ENCODE measurements around the gene GRID1. TPM values are rescaled to one million over a fixed set of nuclear protein-coding genes. Genes with fewer than 3 reads are reported as not detected.
"Not testable (repeated sequence)": the region's sequence is repeated elsewhere in the genome, so short reads cannot be mapped to it uniquely, and the experiment has no call there.

Gene GRID1
- total RNA-seq, 1 donor from 2014 or later, result 0.20 TPM

GRCh38 chr10:86038371-86038770 is 328.2 kb downstream of the GRID1 start:
- DNase-seq (ENCODE audit: low read depth), result no peak

DNA sequence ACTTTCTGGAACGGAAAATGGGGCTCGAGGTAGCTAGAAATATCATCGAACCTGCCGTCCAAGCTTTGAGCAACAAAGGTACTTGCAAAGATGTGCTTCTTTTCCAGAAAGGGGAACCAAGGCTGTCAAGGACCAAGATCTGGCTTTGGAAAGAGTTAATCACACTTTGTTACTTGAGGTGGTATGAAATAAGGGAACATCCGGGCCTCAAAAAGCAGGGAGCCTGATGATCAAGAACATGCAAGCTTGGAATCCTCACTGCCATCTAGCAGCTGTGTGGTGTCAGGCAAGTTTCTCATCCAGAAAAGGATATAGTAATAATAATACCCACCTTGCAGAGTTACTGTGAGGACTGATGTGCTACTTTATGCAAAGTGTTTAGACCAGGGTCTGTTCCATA is 329.5 kb downstream of the GRID1 start:
- DNase-seq (ENCODE audit: low read depth), result no peak

- DNase-seq (ENCODE audit: low read depth), result no peak
These were observed 330.1 kb downstream of the GRID1 start for GRCh38 chr10:86036544-86036831.

DNA sequence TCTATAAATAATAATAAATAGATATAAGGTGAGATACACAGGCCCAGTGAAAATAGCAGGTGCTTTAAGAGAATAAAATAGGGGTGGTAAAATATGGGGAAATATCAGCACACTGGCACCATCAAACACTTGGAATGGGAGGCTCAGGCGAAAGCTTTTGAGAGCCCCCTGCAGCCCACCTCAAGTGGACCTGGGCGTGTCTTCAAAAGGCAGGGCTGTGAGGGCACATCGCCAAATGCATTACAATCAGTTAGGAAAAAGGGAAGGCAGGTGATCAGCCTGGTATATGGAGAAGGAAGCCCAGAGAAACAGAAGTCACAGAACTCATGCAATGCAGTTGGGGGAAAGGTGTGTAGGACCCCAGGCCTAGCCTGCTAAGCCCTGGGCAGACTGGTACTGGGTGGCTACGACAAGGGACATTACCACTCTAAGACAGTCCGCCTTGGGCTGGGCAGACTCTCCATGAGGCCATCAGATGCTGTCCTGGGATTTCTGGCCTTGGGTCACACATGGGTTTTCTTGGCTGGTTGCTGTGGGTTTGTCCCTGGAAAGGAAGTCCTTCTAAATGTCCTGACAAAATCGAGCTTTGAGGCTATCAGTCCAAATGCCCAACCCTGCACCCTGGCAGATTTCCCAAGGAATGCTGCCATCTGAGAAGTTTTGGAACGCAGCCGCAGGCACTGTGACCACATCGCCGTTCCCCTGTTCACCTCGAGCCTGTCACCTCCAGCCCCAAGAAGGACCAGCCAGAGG is 330.6 kb downstream of the GRID1 start:
- DNase-seq (ENCODE audit: low read depth), result no peak

DNA sequence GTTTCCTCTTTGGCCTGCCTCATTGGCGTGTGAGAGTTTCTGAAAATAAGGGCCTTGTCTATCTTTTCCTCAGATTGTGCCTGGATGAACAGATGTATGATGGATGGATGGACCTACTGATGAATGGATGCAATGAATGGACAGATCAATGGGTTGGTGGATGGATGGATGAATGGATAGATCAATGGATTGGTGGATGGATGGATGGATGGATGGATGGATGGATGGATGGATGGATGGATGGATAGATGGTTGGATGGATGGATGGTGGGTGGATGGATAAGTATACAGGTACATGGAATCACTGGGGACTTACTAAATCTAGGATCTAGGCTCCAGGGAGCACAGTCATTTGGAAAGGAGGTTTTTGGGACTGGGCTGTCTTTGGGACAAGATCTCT is 331.9 kb downstream of the GRID1 start:
- DNase-seq (ENCODE audit: low read depth), result no peak

DNA sequence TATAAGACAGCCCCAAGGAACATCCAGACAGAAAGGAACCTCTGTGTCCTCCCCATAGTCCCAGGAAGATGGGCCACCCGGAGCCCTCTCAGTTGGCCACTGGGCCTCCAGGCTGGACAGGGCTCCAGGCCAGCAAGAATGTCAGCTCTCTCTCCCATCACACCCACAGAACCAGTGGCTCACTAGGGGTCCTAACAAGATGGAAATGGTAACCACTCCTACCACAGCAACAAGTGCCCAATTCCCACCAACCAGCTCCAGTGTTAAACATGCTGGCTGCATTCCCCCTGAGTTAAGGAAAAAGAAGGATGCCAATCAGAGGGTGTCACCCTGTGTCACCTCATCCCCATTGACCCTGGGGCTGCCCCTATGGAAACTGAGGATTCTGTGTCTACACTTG is 333.0 kb downstream of the GRID1 start:
- no peak for DNase-seq (ENCODE audit: low read depth)

DNA sequence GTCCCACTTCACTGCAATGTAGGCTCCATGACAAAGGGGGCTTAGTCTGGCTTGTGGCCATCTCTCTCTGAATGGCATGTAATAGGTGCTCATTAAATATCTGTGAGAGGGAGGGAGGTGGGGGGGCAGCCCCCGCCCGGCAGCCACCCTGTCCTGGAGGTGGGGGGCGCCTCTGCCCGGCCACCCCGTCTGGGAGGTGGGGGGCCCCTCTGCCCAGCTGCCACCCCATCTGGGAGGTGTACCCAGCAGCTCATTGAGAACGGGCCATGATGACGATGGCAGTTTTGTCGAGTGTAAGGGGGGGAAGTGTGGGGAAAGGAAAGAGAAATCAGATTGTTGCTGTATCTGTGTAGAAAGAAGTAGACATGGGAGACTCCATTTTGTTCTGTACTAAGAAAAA is 334.5 kb downstream of the GRID1 start:
- not testable (repeated sequence) for DNase-seq (ENCODE audit: low read depth)

- DNase-seq (ENCODE audit: low read depth), result no peak
These were observed 336.3 kb downstream of the GRID1 start for GRCh38 chr10:86030312-86030711.

GRCh38 chr10:86027346-86027745 is 339.2 kb downstream of the GRID1 start:
- no peak for DNase-seq (ENCODE audit: low read depth)

DNA sequence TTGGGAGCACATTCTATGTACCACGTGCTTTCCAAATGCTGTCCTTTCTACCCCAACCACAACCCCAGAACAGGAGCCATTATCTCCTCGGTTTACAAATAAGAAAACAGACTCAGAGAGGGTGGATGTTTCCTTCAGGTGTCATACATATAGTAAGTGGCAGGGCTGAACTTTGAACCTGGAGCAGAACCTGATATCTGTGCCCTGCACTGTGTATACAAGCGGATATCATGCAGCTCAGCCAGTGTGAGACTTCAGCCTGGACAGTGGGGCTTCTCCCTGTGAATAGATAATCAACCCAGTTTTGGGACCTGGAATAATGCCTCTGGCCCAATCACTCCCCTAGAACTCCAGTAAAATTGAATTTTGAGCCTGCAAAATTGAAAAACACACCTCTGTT is 341.1 kb downstream of the GRID1 start:
- DNase-seq (ENCODE audit: low read depth), result no peak

- DNase-seq (ENCODE audit: low read depth), result no peak
These were observed 342.1 kb downstream of the GRID1 start for GRCh38 chr10:86024281-86025041.

DNA sequence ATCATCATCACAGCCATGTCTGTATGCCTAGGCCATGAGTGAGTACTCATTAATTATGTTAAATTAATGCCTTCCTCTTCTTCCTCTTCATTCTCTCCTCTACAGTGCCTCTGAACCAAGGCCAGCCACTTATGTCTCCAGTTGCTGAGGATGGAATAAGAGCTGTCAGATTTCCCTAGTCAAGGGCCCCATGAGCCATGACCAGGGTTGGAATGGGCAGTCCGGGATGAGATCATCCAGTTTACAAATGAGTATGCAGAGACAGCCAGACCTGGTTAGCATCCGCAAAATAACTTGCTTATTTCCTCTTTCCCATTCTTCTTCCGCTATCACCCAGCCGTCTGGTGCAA is 342.7 kb downstream of the GRID1 start:
- no peak for DNase-seq (ENCODE audit: low read depth)

DNA sequence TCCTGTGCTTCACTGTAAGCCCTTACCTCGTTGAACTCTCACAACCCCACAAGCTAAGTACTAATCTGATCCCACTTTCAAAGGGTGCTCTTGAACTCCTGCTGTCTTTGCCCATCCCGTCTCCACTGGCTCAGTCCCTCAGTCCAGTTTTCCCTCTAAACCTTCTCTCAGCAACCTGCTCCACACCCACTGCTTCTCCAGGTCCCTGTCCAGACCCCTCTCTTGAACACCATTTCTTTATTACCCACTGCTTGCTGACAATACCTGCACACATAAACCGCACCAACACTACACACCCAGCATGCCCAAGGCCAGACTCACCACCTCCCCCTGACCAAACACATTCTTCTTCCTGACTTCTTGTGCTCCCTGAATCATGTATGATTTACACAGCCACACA is 343.3 kb downstream of the GRID1 start:
- DNase-seq (ENCODE audit: low read depth), result no peak

- DNase-seq (ENCODE audit: low read depth), result no peak
These were observed 343.7 kb downstream of the GRID1 start for GRCh38 chr10:86022906-86023305.

- no peak for DNase-seq (ENCODE audit: low read depth)
These were observed 346.5 kb downstream of the GRID1 start for GRCh38 chr10:86020134-86020533.

DNA sequence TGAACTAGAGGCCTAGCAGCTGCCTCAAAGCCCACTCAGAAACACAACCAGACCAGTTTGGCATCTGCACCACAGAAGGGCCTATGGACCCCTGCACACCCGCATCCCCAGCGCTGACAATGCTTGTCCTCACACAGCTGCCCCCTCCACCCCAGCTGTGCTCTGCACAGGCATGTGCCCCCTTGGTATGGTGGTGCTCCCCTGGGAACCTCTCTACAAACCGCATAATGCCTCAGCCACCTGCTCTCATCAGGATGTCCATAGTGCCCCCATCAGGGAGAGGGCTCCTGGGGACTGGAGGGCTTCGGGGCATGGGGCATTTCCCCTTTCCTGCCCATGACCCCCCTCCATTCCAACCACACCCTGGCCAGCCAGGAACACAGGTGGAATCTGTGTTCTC is 347.5 kb downstream of the GRID1 start:
- no peak for DNase-seq (ENCODE audit: low read depth)

GRCh38 chr10:86018735-86019058 is 347.9 kb downstream of the GRID1 start:
- DNase-seq (ENCODE audit: low read depth), result no peak

DNA sequence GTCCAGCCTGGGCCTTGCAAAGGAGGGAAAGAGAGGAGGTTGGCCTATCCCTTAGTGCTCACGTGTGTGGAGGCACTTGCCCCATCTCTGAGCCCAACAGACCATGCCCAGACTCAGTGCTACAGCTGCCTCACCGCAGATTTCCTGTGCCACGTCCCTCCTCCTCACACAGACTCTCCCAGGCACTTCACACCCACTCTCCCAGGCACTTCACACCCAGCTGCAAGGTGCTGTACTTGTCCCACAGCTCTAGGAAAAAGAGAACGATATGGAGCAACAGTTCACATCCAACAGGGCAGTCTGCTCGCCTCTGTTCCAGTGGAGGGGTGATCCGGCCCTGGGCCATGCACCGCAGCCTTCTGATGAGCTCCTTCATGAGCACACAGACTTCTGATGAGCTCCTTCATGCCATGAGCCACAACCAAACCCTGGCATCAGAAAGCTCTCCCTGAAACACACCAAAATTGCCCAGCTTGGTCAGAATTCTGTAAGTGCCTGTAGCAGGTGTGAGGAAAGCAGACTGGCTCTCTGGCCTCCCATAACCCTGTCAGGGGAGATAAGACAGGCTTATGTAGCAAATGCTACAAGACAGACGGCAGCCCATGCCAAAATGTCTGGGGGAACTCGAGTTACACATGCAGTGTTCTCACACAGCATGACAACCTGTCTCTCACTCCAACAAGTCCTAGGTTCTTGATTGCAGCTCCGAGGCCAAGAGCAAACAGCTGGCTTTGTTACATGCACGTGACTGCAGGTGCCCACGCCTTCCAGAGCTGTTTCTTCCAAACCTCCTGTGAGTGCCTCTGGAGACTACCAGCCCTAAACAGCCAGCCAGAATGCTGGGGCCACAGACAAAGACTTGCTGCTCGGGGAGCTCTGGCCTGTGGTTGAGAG is 348.5 kb downstream of the GRID1 start:
- no peak for DNase-seq (ENCODE audit: low read depth)

DNA sequence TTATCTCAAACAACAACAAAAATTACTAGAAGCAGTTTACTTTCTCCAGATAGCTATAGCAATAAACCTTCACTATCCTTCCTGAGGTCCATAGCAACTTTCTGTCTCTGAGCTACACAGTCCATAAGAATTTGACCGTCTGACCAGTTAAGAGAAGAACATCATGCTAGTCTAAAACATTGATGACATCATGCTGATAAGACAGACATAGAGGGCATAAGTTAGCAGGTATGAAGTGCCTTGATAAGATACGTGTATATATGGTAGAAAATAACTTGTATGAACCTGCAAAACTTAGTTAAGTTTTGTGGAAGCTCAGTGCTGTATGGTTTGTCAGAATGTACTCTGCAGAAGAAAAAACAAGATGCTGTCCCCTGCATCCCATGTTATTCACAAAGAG is 353.0 kb downstream of the GRID1 start:
- no peak for DNase-seq (ENCODE audit: low read depth)

GRCh38 chr10:86007171-86007570 is 359.4 kb downstream of the GRID1 start:
- DNase-seq (ENCODE audit: low read depth), result no peak

GRCh38 chr10:86004337-86004736 is 362.3 kb downstream of the GRID1 start:
- DNase-seq (ENCODE audit: low read depth), result no peak

DNA sequence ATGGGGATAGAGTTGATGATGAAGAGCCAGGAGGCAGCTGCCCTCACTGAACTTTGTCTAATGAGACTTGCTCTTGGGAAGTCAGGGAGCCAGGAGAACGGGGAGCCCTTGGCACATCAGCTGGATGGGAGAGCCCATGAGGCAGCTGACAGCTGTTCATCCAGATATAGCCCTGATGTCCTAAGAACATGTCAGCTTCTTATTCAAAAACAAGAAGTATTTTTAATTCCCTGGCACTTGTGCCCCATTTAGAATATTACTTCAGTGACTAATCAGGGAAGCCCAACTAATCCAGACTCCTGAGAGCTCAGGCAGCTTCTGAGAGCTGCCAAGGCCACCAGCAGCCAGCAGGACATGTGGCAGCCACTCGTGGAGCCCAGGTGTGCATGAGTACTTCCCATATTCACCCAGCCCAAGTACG is 363.4 kb downstream of the GRID1 start:
- no peak for DNase-seq (ENCODE audit: low read depth)

GRCh38 chr10:86001521-86001920 is 365.1 kb downstream of the GRID1 start:
- DNase-seq (ENCODE audit: low read depth), result no peak
